Endothelial cell of umbilical vein (primary cell): ENCODE measurements around the gene TDRD9. TPM values are rescaled to one million over a fixed set of nuclear protein-coding genes. Genes with fewer than 3 reads are reported as not detected.

Source experiments
- BruUV-seq: library from RNA; stranded (reverse); fragments of 400-500 nt; replicated peaks from 2 replicates; lab custom pipeline; 2021; lab: Mats Ljungman, UMichigan
- CTCF ChIA-PET: fragments of 300-600, 350-600 bp; sonication (Branson Sonifier 250); formaldehyde crosslinking; loops from one replicate; lab custom pipeline; 2021; ENCODE audit warnings: antibody characterized with exemption, inconsistent platforms; lab: Charles Lee
- POLR2A ChIA-PET: fragments of 300-600, 350-600 bp; sonication (Branson Sonifier 250); formaldehyde crosslinking; loops from one replicate; lab custom pipeline; 2021; ENCODE audit warnings: antibody characterized with exemption, inconsistent platforms; lab: Charles Lee
- DNase-seq: peaks from one replicate; pipeline ENCODE4 v3.0.0-alpha.2; 2011; ENCODE audit warnings: low read depth, low spot score
- FAIRE-seq: peaks from 2 replicates; lab custom pipeline; 2011; peaks lifted over from hg19 to GRCh38; lab: Jason Lieb, UNC
- H2AFZ ChIP-seq: 2 replicates; pipeline ENCODE4 v1.6.0; 2012; ENCODE audit warnings: low read depth, low read length, control low read depth, inconsistent platforms
- H3K27ac ChIP-seq: 2 replicates; pipeline ENCODE4 v1.5.1; 2011; ENCODE audit warnings: low read depth, mild to moderate bottlenecking, control low read depth, low read length, moderate library complexity; ENCODE audit not compliant: insufficient read depth
- H3K27me3 ChIP-seq, 2 experiments: 2 replicates each; pipeline versions ENCODE4 v1.6.0 to v1.6.1; 2011; ENCODE audit warnings: low read length in 2 of 2, mixed read lengths in 1 of 2; ENCODE audit not compliant: control insufficient read depth in 2 of 2, insufficient read depth in 2 of 2
- H3K36me3 ChIP-seq, 2 experiments: 2 replicates in 1 of 2; 3 replicates in 1 of 2; pipeline ENCODE4 v1.5.1; 2011; ENCODE audit warnings: low read length in 2 of 2, mild to moderate bottlenecking in 1 of 2, moderate library complexity in 1 of 2; ENCODE audit not compliant: control insufficient read depth in 2 of 2, insufficient read depth in 2 of 2; ENCODE audit errors: extremely low read depth in 1 of 2
- H3K4me1 ChIP-seq: 3 replicates; pipeline ENCODE4 v1.5.1; 2011; ENCODE audit warnings: mild to moderate bottlenecking, low read length; ENCODE audit not compliant: control insufficient read depth, insufficient read depth; ENCODE audit errors: extremely low read depth
- H3K4me2 ChIP-seq: 2 replicates; pipeline ENCODE4 v1.6.1; 2011; ENCODE audit warnings: low read length, control low read depth, mixed read lengths; ENCODE audit not compliant: insufficient read depth
- H3K4me3 ChIP-seq, 3 experiments: fragments of 200-600 bp in 1 of 3; sonication (generic), shearing (Covaris generic) in 1 of 3; replicated peaks in 1 of 3; 2 replicates each; pipeline ENCODE4 v1.5.1; 2011 to 2016; ENCODE audit warnings: control low read depth in 3 of 3, low read length in 3 of 3, mild to moderate bottlenecking in 2 of 3, inconsistent platforms in 1 of 3, low read depth in 1 of 3, moderate library complexity in 1 of 3; ENCODE audit not compliant: insufficient read depth in 1 of 3
- H3K79me2 ChIP-seq: 2 replicates; pipeline ENCODE4 v1.6.0; 2012; ENCODE audit warnings: low read length, inconsistent platforms; ENCODE audit not compliant: control insufficient read depth, insufficient read depth
- H3K9ac ChIP-seq: replicated peaks from 2 replicates; pipeline ENCODE3; 2011; ENCODE audit warnings: low read length, control low read depth; ENCODE audit not compliant: insufficient read depth; ENCODE audit errors: extremely low read depth
- H3K9me1 ChIP-seq: replicated peaks from 3 replicates; pipeline ENCODE4 v1.6.0; 2011; ENCODE audit warnings: mild to moderate bottlenecking, low read length; ENCODE audit not compliant: control insufficient read depth, insufficient read depth; ENCODE audit errors: extremely low read depth
- H3K9me3 ChIP-seq: replicated peaks from 2 replicates; pipeline ENCODE4 v1.5.1; 2012; ENCODE audit warnings: low read length, inconsistent platforms; ENCODE audit not compliant: control insufficient read depth, insufficient read depth
- H4K20me1 ChIP-seq: replicated peaks from 2 replicates; pipeline ENCODE3; 2011; ENCODE audit warnings: mild to moderate bottlenecking, low read length; ENCODE audit not compliant: control insufficient read depth, insufficient read depth; ENCODE audit errors: extremely low read depth
- EZH2 ChIP-seq: IDR thresholded peaks from 2 replicates; pipeline ENCODE4 v1.6.1; 2012; ENCODE audit warnings: borderline replicate concordance, low read depth, mild to moderate bottlenecking, moderate library complexity, low read length, inconsistent platforms; ENCODE audit not compliant: severe bottlenecking
- FOS ChIP-seq: IDR thresholded peaks from 2 replicates; pipeline ENCODE4 v1.6.1; 2011; ENCODE audit warnings: mild to moderate bottlenecking, low read length, moderate library complexity, borderline replicate concordance; ENCODE audit not compliant: insufficient read depth
- GATA2 ChIP-seq: IDR thresholded peaks from 2 replicates; pipeline ENCODE4 v1.7.0; 2011; ENCODE audit warnings: low read depth, mild to moderate bottlenecking, moderate library complexity, mixed read lengths, low read length; ENCODE audit not compliant: insufficient read length, insufficient read depth
- JUN ChIP-seq: IDR thresholded peaks from 2 replicates; pipeline ENCODE4 v1.6.1; 2011; ENCODE audit warnings: borderline replicate concordance, low read depth; ENCODE audit not compliant: insufficient read length, insufficient read depth
- MYC ChIP-seq: IDR thresholded peaks from one replicate; pipeline ENCODE4 v1.6.1; 2011; ENCODE audit warnings: mild to moderate bottlenecking, low read depth, low read length
- POLR2A ChIP-seq: IDR thresholded peaks from 2 replicates; pipeline ENCODE4 v1.6.1; 2012; ENCODE audit warnings: low read depth, mild to moderate bottlenecking, control low read depth, low read length
- POLR2AphosphoS5 ChIP-seq: IDR thresholded peaks from 2 replicates; pipeline ENCODE4 v1.6.1; 2012; ENCODE audit warnings: low read depth, mild to moderate bottlenecking, control low read depth, low read length, moderate library complexity; ENCODE audit not compliant: insufficient read depth
- dilution Hi-C: fragments of 300-500 bp; cut with MboI; formaldehyde crosslinking; loops from one replicate; pipeline ENCODE4 v1.15.0; 2019; ENCODE audit warnings: low sequenced_read_pairs; ENCODE audit not compliant: extremely low pct_ligation_motif_present
- intact Hi-C: fragments of 100-400 bp; cut with micrococcal nuclease; formaldehyde crosslinking; loops from one replicate; pipeline ENCODE4 v1.10.0; 2022
- polyA plus RNA-seq, 4 experiments: library from polyadenylated mRNA; depleted of rRNA in 3 of 4; stranded (reverse) in 3 of 4; unstranded in 1 of 4; fragments of >200 nt; gene quantifications; 2 replicates each; pipeline versions ENCODE4 v1.2.1 to v1.2.3, GENCODE V29; 2011 to 2012; ENCODE audit warnings: missing spikeins in 1 of 4
- total RNA-seq: library from RNA; stranded (reverse); gene quantifications from 2 replicates; pipeline ENCODE4 v1.2.3, GENCODE V29; 2021
- TF ChIP-seq, protein P1 (sequence below): IDR thresholded peaks from 2 replicates; pipeline ENCODE4 v1.6.1; 2011; ENCODE audit not compliant: insufficient read depth, insufficient read length
- TF ChIP-seq, protein P2 (sequence below), 2 donors: IDR thresholded peaks; 1 replicate in 1 of 2; 2 replicates in 1 of 2; pipeline ENCODE4 v1.5.1; 2011; ENCODE audit warnings: low read length in 2 of 2, mild to moderate bottlenecking in 2 of 2, moderate library complexity in 2 of 2, control low read depth in 1 of 2, inconsistent platforms in 1 of 2, low read depth in 1 of 2; ENCODE audit not compliant: insufficient read depth in 1 of 2; ENCODE audit errors: extremely low read depth in 1 of 2

Gene TDRD9
- total and polyA plus RNA-seq, 2 donors (not counting 3 experiments of a cell fraction or from before 2014, with no cell fraction given): 0.52 to 1.4 TPM

DNA sequence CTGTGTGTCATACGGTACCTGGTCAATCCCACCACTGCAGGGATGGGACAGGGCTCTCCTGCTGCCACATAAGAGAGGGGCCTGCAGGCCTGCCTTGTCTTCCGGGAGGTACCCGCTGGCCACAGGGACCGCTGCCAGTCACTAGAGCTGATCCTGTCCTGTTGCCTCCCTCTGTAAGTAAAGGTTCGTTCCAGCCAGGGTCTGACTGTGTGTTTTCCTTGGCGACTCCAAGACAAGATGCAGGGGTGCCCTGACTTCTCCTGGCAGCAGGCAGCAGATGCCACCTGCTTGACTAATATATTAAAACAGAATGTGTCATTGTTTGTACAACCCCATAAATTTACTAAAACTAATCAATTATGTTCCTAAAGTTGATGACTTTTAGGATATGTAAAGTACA, 115.8 kb downstream of the TDRD9 start:
- H3K27me3 ChIP-seq: peaks cover 0 to 2% of the 10 kb centered on the region in 2 experiments
- H3K27ac ChIP-seq: no peak overlapping the region
- no peak overlapping the region for H2AFZ ChIP-seq
- H3K9ac ChIP-seq: no peak overlapping the region
- no peaks in the 10 kb centered on the region for H4K20me1 ChIP-seq
- H3K4me3 ChIP-seq: no peak overlapping the region
- DNase-seq (no peak), FAIRE-seq (no peak)
- CTCF ChIA-PET: no interaction called here
- no peak for TF ChIP-seq MYC
- TF ChIP-seq, protein P1, sequence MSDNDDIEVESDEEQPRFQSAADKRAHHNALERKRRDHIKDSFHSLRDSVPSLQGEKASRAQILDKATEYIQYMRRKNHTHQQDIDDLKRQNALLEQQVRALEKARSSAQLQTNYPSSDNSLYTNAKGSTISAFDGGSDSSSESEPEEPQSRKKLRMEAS: no peak
- TF ChIP-seq, protein P2, sequence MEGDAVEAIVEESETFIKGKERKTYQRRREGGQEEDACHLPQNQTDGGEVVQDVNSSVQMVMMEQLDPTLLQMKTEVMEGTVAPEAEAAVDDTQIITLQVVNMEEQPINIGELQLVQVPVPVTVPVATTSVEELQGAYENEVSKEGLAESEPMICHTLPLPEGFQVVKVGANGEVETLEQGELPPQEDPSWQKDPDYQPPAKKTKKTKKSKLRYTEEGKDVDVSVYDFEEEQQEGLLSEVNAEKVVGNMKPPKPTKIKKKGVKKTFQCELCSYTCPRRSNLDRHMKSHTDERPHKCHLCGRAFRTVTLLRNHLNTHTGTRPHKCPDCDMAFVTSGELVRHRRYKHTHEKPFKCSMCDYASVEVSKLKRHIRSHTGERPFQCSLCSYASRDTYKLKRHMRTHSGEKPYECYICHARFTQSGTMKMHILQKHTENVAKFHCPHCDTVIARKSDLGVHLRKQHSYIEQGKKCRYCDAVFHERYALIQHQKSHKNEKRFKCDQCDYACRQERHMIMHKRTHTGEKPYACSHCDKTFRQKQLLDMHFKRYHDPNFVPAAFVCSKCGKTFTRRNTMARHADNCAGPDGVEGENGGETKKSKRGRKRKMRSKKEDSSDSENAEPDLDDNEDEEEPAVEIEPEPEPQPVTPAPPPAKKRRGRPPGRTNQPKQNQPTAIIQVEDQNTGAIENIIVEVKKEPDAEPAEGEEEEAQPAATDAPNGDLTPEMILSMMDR (IDR thresholded peaks at IDR 0.05; ENCODE audit: extremely low read depth in 1 of 2, insufficient read depth in 1 of 2, low read depth in 1 of 2, low read length in 2 of 2): no peak
- no peak for TF ChIP-seq EZH2
- no peak for TF ChIP-seq FOS
- no peak for TF ChIP-seq GATA2
- no peak for TF ChIP-seq POLR2AphosphoS5
- TF ChIP-seq JUN: no peak
- no peak for TF ChIP-seq POLR2A
- BruUV-seq: no TSS peak
- H3K79me2 ChIP-seq: no peaks in the 10 kb centered on the region
- no peaks in the 10 kb centered on the region for H3K36me3 ChIP-seq
- H3K9me1 ChIP-seq: no peaks in the 10 kb centered on the region
- intact Hi-C loops (no loop called here), dilution Hi-C loops (no loop called here)
- no peak overlapping the region for H3K4me2 ChIP-seq
- no peaks in the 10 kb centered on the region for H3K9me3 ChIP-seq
- H3K4me1 ChIP-seq: no peaks in the 10 kb centered on the region
- POLR2A ChIA-PET: no interaction called here
